ENCODE data around the gene SULT2B1.

The SULT2B1 gene

GRCh38 chr19:48637449-48637947 is 85.5 kb downstream of the SULT2B1 start:
- DNase-seq: peak; percentile 100

GRCh38 chr19:48637948-48638830 is 86.2 kb downstream of the SULT2B1 start:
- DNase-seq: peak; percentile 87

GRCh38 chr19:48638831-48639381 is 86.9 kb downstream of the SULT2B1 start:
- no peak for DNase-seq

GRCh38 chr19:48639483-48640375 is 87.8 kb downstream of the SULT2B1 start:
- DNase-seq: peak; percentile 45

GRCh38 chr19:48641850-48642249 is 89.9 kb downstream of the SULT2B1 start:
- no peak for DNase-seq

GRCh38 chr19:48642862-48643261 is 90.9 kb downstream of the SULT2B1 start:
- no peak for DNase-seq

GRCh38 chr19:48644355-48644754 is 92.4 kb downstream of the SULT2B1 start:
- no peak for DNase-seq

- peak; percentile 82 for DNase-seq
Observed at GRCh38 chr19:48644839-48645619, 93.1 kb downstream of the SULT2B1 start.

GRCh38 chr19:48645620-48646000 is 93.6 kb downstream of the SULT2B1 start:
- no peak for DNase-seq

- DNase-seq: peak; percentile 94
Observed at GRCh38 chr19:48646001-48646721, 94.2 kb downstream of the SULT2B1 start, which contains the start of gene CA11. TSS of gene CA11 (minus strand) at chr19:48646187. CDS start at chr19:48645632, 555 bp downstream.

GRCh38 chr19:48646722-48647216 is 94.8 kb downstream of the SULT2B1 start:
- DNase-seq: no peak

- no peak for DNase-seq
Observed at GRCh38 chr19:48648134-48648533, 96.2 kb downstream of the SULT2B1 start.

All from CD4-positive, alpha-beta T cell treated with Interleukin-6 for 4 hours (primary cell).